Ishikawa (cell line): ENCODE measurements around the gene RNF113B.

ENCODE experiments used
- CREB1 ChIP-seq: IDR thresholded peaks from 2 replicates; pipeline ENCODE4 v1.6.1; 2012; ENCODE audit warnings: low read depth
- EP300 ChIP-seq: IDR thresholded peaks from 2 replicates; pipeline ENCODE4 v1.6.1; 2012; ENCODE audit warnings: borderline replicate concordance
- FOXM1 ChIP-seq: IDR thresholded peaks from 2 replicates; pipeline ENCODE4 v1.6.1; 2012; ENCODE audit warnings: low read depth, borderline replicate concordance
- RAD21 ChIP-seq: IDR thresholded peaks from 2 replicates; pipeline ENCODE4 v1.6.1; 2012; ENCODE audit warnings: low read depth
- TAF1 ChIP-seq: IDR thresholded peaks from 2 replicates; pipeline ENCODE4 v1.6.1; 2012; ENCODE audit warnings: low read depth, mild to moderate bottlenecking
- TCF12 ChIP-seq: IDR thresholded peaks from 2 replicates; pipeline ENCODE4 v1.6.1; 2012; ENCODE audit warnings: low read depth
- YY1 ChIP-seq: IDR thresholded peaks from 2 replicates; pipeline ENCODE4 v1.6.1; 2012; ENCODE audit warnings: low read depth
- TF ChIP-seq, protein P1 (sequence below): IDR thresholded peaks from 2 replicates; pipeline ENCODE4 v1.6.1; 2012; ENCODE audit warnings: low read depth, mild to moderate bottlenecking
- TF ChIP-seq, protein P2 (sequence below): IDR thresholded peaks from 2 replicates; pipeline ENCODE4 v1.6.1; 2012

DNA sequence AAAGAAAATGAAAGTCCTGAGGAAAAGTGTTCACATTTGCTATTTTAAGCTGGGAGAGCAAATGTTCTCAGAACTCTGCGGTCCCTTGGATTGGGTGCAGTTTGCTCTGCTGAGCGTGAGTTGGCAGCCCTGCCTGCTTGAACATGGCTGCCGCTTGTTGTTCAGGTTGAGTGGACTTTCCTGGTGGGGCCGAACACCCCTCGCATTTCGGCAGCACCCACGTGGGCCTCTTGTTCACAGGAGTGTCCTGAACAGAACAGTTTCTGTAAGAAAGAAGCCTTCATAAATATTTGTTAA, 10.8 kb upstream of the RNF113B start:
- TF ChIP-seq YY1: no peak
- TF ChIP-seq FOXM1: no peak
- TF ChIP-seq TAF1: no peak
- no peak for TF ChIP-seq CREB1
- TF ChIP-seq, protein P1, sequence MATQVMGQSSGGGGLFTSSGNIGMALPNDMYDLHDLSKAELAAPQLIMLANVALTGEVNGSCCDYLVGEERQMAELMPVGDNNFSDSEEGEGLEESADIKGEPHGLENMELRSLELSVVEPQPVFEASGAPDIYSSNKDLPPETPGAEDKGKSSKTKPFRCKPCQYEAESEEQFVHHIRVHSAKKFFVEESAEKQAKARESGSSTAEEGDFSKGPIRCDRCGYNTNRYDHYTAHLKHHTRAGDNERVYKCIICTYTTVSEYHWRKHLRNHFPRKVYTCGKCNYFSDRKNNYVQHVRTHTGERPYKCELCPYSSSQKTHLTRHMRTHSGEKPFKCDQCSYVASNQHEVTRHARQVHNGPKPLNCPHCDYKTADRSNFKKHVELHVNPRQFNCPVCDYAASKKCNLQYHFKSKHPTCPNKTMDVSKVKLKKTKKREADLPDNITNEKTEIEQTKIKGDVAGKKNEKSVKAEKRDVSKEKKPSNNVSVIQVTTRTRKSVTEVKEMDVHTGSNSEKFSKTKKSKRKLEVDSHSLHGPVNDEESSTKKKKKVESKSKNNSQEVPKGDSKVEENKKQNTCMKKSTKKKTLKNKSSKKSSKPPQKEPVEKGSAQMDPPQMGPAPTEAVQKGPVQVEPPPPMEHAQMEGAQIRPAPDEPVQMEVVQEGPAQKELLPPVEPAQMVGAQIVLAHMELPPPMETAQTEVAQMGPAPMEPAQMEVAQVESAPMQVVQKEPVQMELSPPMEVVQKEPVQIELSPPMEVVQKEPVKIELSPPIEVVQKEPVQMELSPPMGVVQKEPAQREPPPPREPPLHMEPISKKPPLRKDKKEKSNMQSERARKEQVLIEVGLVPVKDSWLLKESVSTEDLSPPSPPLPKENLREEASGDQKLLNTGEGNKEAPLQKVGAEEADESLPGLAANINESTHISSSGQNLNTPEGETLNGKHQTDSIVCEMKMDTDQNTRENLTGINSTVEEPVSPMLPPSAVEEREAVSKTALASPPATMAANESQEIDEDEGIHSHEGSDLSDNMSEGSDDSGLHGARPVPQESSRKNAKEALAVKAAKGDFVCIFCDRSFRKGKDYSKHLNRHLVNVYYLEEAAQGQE: no peak
- TF ChIP-seq TCF12: no peak
- TF ChIP-seq RAD21: no peak
- TF ChIP-seq, protein P2, sequence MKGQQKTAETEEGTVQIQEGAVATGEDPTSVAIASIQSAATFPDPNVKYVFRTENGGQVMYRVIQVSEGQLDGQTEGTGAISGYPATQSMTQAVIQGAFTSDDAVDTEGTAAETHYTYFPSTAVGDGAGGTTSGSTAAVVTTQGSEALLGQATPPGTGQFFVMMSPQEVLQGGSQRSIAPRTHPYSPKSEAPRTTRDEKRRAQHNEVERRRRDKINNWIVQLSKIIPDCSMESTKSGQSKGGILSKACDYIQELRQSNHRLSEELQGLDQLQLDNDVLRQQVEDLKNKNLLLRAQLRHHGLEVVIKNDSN: no peak
- TF ChIP-seq EP300: no peak
